ENCODE results near the gene EIF3K.

DNA sequence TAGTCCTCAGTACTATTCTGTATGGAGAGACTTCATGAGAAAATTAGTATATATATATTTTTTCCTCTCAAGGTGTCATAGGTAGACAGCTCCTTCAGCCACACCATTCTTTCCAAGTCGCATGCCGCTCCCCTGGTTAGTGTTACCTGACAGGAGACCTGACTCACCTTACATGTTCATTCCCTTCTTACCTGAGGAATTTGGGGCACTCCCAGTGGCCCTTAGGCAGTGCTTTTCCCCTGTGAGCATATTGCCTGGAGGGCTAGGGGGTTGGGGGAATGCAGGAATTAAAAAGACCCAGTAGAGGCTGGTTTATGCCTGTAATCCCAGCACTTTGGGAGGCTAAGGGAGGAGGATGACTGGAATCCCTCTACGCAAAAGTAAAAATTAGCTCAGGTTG is 19.5 kb downstream of the EIF3K start:
- TF ChIP-seq, protein P1, sequence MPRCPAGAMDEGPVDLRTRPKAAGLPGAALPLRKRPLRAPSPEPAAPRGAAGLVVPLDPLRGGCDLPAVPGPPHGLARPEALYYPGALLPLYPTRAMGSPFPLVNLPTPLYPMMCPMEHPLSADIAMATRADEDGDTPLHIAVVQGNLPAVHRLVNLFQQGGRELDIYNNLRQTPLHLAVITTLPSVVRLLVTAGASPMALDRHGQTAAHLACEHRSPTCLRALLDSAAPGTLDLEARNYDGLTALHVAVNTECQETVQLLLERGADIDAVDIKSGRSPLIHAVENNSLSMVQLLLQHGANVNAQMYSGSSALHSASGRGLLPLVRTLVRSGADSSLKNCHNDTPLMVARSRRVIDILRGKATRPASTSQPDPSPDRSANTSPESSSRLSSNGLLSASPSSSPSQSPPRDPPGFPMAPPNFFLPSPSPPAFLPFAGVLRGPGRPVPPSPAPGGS (IDR thresholded peaks at IDR 0.05), result no peak
- TF ChIP-seq, protein P2, sequence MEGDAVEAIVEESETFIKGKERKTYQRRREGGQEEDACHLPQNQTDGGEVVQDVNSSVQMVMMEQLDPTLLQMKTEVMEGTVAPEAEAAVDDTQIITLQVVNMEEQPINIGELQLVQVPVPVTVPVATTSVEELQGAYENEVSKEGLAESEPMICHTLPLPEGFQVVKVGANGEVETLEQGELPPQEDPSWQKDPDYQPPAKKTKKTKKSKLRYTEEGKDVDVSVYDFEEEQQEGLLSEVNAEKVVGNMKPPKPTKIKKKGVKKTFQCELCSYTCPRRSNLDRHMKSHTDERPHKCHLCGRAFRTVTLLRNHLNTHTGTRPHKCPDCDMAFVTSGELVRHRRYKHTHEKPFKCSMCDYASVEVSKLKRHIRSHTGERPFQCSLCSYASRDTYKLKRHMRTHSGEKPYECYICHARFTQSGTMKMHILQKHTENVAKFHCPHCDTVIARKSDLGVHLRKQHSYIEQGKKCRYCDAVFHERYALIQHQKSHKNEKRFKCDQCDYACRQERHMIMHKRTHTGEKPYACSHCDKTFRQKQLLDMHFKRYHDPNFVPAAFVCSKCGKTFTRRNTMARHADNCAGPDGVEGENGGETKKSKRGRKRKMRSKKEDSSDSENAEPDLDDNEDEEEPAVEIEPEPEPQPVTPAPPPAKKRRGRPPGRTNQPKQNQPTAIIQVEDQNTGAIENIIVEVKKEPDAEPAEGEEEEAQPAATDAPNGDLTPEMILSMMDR (IDR thresholded peaks at IDR 0.05), result no peak
